UCSD-AML1 (cell line): ENCODE data around the gene CDKN2C.
"Not testable (repeated sequence)": the region's sequence is repeated elsewhere in the genome, so short reads cannot be mapped to it uniquely, and the experiment has no call there.

Experiments
- DNase-seq: peaks from one replicate; lab custom pipeline; 2025; ENCODE audit not compliant: unreplicated experiment; lab: John Stamatoyannopoulos, UW

Gene CDKN2C

DNA sequence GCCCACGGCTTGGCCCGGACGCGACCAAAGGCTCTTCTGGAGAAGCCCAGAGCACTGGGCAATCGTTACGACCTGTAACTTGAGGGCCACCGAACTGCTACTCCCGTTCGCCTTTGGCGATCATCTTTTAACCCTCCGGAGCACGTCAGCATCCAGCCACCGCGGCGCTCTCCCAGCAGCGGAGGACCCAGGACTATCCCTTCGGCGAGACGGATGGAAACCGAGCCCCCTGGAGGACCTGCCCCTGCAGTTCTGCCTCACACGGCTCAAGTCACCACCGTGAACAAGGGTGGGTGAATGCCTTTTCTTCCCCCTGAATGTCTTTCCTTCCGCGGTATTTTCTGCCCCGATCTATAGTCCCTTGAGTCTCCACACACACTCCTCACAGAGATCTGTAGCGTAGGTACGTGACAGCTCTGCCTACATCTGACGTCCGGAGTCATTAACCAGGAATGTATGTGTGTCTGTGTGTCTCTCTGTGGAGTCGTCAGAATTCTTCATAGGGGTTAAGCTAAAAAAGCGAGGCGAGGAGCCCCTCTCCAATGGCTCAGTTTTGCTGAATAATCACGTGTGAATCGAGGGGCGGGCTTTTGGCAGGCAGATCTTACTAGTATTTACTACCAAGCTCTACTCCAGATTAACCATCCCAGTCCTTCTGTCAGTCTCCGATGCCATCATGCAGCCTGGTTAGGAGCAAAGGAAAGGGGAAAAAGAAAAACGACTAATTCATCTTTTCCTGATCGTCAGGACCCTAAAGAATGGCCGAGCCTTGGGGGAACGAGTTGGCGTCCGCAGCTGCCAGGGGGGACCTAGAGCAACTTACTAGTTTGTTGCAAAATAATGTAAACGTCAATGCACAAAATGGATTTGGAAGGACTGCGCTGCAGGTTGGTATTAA is at the start of gene CDKN2C:
Gene CDKN2C, plus strand, starts transcription at position 635 of the 898 bp plus-strand sequence. Its CDS starts 124 bp downstream, at position 759.
- peak; percentile 73 for DNase-seq

DNA sequence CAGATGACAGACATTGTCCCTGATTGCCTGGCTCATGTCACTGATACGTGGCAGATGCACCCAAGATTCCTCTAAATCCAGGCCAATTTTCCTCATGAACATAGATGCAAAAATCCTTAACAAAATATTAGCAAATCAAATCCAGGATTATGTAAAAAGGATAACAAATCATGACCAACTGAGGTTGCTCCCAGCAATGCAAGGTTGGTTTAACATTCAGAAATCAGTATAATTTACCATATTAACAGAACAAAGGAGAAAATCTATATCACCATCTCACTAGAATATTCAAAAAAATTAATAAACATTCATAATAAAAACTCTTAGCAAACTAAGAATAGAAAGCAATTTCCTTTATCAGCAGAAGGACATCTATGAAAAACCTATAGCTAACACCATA is 49.6 kb upstream of the CDKN2C start:
- DNase-seq: no peak

- no peak for DNase-seq
These were observed 49.0 kb upstream of the CDKN2C start for GRCh38 chr1:50921029-50921428.

DNA sequence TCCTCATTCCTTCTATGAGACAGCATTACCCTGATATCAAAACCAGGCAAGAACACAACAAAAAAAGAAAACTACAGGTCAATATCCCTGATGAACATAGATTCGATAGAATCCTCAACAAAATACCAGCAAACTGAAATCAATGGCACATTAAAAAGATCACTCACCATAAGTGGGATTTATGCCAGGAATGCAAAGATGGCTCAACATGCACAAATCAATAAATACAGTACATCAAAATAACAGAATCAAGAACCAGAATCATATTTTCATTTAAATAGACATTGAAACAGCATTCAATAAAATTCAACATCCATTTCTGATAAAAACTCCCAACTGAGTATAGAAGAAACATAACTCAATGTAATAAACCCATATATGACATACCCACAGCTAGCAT is 46.5 kb upstream of the CDKN2C start:
- no peak for DNase-seq

- DNase-seq: no peak
These were observed 40.6 kb upstream of the CDKN2C start for GRCh38 chr1:50929376-50929958.

DNA sequence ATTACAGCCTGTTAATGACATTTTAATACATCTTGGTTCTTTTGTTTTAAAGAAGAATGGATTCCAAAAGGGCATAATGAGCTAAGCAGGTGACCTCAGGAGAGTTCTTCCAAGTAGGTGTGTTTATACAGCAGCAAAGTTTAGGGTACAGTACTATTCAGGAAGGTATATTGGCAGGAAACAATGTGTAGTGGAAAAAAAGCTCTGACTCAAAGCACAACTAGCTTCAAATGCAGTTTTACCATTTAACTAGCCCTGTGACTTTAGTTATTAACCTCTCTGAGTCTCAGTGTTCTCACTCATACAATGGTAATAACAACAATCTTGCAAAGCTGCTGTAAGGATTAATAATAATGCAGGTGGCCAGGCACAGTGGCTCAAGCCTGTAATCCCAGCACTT is 39.9 kb upstream of the CDKN2C start:
- no peak for DNase-seq

GRCh38 chr1:50930965-50931737 is 38.9 kb upstream of the CDKN2C start:
- DNase-seq: no peak

DNA sequence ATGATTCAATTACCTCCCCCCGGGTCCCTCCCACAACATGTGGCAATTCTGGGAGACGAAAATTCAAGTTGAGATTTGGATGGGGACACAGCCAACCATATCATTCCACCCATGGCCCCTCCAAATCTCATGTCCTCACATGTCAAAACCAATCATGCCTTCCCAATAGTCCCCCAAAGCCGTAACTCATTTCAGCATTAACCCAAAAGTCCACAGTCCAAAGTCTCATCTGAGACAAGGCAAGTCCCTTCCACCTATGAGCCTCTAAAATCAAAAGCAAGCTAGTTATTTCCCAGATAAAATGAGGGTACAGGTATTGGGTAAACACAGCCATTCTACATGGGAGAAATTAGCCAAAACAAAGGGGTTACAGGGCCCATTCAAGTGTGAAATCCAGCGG is 38.0 kb upstream of the CDKN2C start:
- not testable (repeated sequence) for DNase-seq

DNA sequence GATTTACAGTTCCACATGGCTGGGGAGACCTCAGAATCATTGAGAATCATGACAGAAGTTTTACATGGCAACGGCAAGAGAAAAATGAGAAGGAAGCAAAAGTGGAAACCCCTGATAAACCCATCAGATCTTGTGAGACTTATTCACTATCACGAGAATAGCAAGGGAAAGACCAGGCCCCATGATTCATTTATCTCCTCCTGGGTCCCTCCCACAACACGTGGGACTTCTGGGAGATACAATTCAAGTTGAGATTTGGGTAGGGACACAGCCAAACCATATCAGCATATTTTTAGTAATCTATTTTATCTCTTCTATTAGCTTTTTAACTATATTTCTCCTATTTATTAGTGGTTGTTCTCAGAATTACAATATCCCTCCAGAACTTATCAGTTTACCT is 36.3 kb upstream of the CDKN2C start:
- not testable (repeated sequence) for DNase-seq

GRCh38 chr1:50934838-50935237 is 35.2 kb upstream of the CDKN2C start:
- no peak for DNase-seq

GRCh38 chr1:50935276-50935675 is 34.8 kb upstream of the CDKN2C start:
- not testable (repeated sequence) for DNase-seq

DNA sequence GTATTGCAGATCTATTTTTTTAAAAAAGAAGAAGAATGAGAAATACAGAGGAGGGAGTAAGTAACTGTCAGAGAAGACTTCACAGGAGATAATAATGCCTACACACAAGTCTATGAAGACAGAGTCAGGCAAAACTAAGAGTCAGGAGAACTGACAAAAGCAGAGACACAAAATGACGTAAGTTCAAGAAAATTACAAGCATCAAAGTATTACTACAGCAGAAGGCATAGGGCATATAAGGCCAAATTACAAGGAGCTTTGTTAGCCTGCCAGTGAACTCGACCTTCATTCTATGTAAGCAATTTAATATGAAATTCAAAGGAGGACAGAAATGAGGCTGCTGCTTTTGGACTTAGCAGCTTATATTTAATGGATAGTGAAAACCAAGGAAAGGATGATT is 33.7 kb upstream of the CDKN2C start:
- DNase-seq: no peak

GRCh38 chr1:50940291-50940690 is 29.8 kb upstream of the CDKN2C start:
- DNase-seq: no peak

GRCh38 chr1:50942334-50942733 is 27.7 kb upstream of the CDKN2C start:
- no peak for DNase-seq

GRCh38 chr1:50949286-50949982 is 20.6 kb upstream of the CDKN2C start:
- DNase-seq: no peak

DNA sequence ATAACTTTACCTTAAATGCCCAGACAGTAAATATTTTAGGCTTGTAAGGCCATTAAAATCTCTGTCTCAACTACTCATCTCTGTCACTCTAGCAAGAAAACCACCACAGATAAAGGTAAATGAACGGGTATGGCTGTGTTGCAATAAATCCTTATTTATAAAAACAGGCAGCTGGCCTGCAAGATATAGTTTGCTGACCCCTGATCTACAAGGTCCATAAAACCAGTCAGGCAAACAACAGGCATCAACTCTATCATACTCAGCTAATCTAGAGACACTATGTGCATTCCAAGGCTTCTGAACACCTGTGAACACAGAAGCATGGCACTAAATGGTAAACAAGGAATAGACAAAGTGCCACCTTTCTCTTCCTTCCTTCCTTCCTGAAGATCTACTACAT is 19.6 kb upstream of the CDKN2C start:
- DNase-seq: no peak

DNA sequence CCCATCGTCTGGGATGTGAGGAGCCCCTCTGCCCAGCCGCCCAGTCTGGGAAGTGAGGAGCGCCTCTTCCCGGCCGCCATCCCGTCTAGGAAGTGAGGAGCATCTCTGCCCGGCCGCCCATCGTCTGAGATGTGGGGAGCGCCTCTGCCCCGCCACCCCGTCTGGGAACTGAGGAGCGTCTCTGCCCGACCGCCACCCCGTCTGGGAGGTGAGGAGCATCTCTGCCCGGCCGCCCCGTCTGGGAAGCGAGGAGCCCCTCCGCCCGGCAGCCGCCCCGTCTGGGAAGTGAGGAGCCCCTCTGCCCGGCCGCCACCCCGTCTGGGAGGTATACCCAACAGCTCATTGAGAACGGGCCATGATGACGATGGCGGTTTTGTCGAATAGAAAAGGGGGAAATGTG is 17.5 kb upstream of the CDKN2C start:
- not testable (repeated sequence) for DNase-seq

GRCh38 chr1:50955116-50955515 is 14.9 kb upstream of the CDKN2C start:
- no peak for DNase-seq

GRCh38 chr1:50959303-50959912 is 10.6 kb upstream of the CDKN2C start:
- DNase-seq: peak; percentile 49

DNA sequence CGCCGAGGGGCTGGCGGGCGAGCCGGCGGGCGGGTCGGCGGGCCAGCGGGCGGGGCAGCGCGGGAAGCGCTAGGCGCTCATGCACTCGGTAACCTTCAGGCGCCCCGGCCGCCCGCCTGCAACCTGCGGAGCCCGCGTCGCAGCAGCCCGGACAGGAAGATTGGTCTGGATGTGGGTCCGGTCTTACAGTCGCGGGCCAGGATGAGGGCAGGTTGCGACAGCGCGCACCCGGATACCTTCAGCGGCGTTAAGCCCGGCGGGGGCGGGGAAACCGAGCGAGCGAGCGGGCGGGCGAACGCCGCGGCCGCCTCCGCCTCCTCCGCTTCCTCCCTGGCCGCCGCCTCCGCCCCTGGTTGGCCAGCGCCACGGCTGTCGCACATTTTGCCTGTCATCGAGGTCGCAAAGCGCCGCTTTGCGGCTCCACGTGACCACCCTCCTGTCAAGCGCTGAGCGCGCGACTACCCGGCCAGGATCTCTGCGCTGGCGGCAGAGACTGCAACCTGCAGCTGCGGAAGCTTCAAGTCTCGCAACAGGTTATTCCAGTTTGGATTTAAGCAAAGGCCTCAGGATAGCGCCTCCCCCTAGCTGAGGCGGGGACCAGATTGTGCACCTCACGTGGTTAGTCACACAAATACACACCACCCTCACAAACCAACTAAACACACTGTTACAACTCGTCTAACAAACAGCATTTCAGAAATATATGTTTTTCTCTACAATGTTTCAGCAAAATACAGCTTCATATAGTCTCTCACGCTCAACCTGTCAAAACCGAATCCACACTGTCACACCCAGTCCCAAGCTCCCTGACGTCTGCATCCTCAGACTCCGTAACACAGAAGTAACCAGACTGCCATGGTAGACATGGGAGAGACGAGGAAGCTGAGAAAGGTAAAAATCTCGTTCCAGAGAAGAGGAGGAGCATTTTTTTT is 9.9 kb upstream of the CDKN2C start, which contains the start of gene FAF1:
Gene FAF1, minus strand, starts transcription at position 355 of the 932 bp plus-strand sequence. CDS start 456 bp downstream, outside the sequence.
- peak; percentile 97 for DNase-seq
